LNCaP clone FGC (cell line): Measurements from ENCODE around the gene AHCTF1.
A peak's percentile ranks its signal among the peaks of the same experiment; 100 is the strongest.

Experiments
- DNase-seq: peaks from one replicate; pipeline ENCODE4 v3.0.0-alpha.2; 2011; ENCODE audit warnings: low read depth
- H3K4me3 ChIP-seq: 2 replicates; pipeline ENCODE4 v1.5.1; 2011; ENCODE audit warnings: mild to moderate bottlenecking, low read depth, low read length, control low read depth
- TF ChIP-seq, protein P1 (sequence below): IDR thresholded peaks from 2 replicates; pipeline ENCODE4 v1.5.1; 2012; ENCODE audit warnings: mild to moderate bottlenecking; ENCODE audit not compliant: control insufficient read depth, insufficient read depth; ENCODE audit errors: extremely low read depth

AHCTF1 gene

DNA sequence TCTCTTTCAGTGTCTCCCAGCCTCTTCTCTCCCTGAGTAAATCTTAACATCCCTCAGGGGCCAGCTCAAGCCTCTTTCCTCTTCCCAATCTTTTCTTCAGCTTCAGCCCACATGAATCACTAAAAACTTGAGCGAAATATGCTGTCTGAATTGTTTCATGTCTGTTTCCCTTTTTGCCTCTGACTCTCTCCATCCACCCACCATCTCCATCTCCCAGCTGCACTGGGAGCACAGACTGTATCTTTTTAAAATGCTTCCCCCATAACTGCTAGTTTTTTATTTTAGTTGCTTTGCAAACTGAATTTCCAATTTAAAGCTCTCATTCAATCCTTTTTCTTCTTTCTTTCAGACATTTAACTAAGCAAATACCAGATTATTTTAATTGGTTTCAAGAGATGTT is 3.0 kb upstream of the AHCTF1 start:
- TF ChIP-seq, protein P1, sequence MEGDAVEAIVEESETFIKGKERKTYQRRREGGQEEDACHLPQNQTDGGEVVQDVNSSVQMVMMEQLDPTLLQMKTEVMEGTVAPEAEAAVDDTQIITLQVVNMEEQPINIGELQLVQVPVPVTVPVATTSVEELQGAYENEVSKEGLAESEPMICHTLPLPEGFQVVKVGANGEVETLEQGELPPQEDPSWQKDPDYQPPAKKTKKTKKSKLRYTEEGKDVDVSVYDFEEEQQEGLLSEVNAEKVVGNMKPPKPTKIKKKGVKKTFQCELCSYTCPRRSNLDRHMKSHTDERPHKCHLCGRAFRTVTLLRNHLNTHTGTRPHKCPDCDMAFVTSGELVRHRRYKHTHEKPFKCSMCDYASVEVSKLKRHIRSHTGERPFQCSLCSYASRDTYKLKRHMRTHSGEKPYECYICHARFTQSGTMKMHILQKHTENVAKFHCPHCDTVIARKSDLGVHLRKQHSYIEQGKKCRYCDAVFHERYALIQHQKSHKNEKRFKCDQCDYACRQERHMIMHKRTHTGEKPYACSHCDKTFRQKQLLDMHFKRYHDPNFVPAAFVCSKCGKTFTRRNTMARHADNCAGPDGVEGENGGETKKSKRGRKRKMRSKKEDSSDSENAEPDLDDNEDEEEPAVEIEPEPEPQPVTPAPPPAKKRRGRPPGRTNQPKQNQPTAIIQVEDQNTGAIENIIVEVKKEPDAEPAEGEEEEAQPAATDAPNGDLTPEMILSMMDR = no peak
- no peak for DNase-seq
- no peak overlapping the region for H3K4me3 ChIP-seq

DNA sequence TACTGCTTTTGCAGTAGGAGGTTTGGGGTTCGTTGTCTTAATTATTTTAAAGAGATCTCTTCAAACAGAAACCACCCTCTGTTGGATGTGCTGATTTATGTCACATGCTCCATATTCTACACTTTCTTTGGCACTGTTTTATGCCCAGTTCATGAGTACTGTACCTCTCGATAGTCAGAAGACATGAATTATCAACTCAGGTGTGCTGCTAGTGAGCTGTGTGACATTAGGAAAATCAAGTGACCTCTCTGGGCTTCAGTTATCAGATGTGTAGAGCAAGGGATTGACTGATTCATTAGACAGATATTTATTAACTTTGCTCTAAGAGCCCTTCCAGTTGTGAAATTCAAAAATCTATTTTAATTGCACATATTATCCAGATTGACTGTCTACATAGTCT is 2.1 kb upstream of the AHCTF1 start:
- DNase-seq = no peak
- TF ChIP-seq, protein P1 = no peak

DNA sequence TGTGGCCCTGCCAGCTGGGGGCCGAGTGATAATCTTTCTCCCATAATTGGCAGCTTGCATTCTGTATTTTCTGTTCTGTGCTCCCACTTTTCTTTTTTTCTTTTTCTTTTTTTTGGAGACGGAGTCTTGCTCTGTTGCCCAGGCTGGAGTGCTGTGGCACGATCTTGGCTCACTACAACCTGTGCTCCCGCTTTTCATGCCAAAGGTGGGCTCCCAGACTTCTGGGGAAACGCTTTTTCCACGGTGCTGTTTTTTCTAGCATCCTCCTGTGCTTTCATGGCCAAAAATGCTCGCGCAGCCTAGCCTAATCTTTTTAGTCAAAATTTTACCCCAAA is 585 bp upstream of the AHCTF1 start:
- peak overlapping the region; percentile 90 for H3K4me3 ChIP-seq
- no peak for DNase-seq
- TF ChIP-seq, protein P1 = no peak

More for the DNA sequence above, 2.1 kb upstream of the AHCTF1 start:
- no peak overlapping the region for H3K4me3 ChIP-seq

DNA sequence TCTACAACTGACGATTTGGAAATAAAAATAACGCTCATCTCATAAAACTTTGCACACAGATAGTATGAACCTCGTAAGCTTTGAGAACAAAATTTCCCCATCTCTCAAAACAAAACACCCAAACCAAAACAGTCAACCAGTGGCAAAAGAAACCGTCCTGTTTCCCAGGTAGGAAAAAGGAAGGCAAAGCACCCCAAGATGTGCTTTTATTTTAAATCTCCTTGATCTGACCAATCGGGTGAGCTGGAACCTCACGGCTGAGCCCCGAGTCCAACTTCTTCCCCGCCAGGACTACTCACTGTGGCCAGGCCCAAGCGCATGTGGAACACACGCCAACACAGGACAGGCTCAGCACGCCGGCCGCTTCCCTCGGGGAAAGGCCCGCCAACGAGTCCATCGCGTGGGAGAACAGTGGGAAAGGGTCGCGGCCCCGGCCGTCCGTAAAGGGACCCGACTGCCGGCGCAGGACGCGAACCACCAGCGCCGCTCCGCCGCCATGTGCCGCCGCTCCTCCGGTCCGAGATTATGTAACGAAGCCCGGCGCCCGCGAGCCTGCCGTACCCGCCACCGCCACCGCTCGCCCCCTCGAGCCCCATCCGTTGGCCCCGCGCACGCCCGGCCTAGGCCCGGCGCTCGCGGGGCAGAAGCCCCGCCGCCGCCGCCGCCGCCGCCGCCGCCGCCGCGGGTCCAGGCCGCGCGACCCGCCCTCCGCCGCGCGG is 759 bp downstream of the AHCTF1 start:
- TF ChIP-seq, protein P1 = no peak
- no peak for DNase-seq
- H3K4me3 ChIP-seq = peak overlapping the region; percentile 90

DNA sequence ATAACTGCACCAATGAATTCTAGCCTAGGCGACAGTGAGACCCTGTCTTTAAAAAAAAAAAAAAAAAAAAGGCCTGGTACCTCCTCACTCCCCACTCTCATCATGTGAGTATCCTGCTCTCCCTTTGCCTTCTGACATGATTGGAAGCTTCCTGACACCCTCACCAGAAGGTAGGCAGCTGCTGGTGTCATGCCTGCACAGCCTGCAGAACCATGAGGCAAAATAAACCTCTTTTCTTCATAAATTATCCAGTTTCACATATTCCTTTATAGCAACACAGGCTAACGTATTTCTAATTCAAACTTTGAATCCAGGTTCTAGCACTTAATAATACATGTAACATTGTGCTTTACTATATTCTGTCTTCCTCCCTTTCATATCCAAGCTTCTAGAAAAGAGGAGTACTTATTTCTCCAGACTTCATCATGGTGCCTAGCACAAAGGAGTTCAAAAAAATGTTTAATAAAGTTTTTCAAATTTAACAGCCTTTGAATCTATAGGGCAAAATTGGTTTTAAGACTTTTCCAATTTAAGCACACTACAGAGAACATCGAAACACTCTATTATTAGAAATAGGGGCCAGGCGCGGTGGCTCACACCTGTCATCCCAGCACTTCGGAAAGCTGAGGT is 5.6 kb downstream of the AHCTF1 start:
- DNase-seq = no peak
- TF ChIP-seq, protein P1 = no peak
- no peak overlapping the region for H3K4me3 ChIP-seq

DNA sequence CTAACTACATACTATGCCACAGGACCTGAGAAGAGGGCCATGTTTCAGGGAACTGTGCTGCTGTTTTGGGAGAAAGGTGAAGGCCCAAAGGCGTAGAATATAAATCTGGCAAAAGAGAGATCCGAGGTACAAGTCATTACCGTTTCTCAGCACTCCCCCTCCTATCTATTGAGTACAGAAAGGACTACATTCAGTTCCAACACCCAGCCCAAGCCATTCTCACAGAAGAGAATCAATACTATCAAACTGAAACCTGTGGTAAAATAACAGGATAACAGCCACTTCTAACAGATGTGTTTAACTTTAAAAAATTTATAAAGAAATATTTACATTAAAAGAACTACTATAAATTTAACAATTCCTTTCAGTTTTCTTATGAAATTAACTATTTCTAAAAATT is 7.8 kb downstream of the AHCTF1 start:
- TF ChIP-seq, protein P1 = no peak
- DNase-seq = no peak
- no peak overlapping the region for H3K4me3 ChIP-seq

DNA sequence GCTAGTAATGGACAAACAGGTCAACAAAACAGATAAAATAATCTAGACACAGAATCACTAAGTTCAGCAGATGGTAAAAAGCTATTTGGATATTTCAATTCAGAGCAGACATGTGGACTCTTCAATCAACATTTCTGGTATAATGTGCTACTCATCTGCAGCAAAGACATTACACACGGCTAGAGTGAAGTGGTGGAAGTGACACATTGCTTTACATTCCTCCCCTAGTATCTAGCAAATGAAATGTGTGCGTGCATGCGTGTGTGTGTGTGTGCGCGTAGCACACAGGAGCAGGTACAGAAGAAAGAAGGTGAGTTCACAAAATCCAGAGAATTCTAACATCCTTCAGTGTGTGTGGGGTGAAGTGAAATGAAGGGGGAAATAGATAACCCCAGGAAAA is 8.3 kb downstream of the AHCTF1 start:
- H3K4me3 ChIP-seq = no peak overlapping the region
- TF ChIP-seq, protein P1 = no peak
- DNase-seq = no peak
